ENCODE measurements around the gene CAPN5.
"Not testable (repeated sequence)": the region's sequence is repeated elsewhere in the genome, so short reads cannot be mapped to it uniquely, and the experiment has no call there.

Gene CAPN5

DNA sequence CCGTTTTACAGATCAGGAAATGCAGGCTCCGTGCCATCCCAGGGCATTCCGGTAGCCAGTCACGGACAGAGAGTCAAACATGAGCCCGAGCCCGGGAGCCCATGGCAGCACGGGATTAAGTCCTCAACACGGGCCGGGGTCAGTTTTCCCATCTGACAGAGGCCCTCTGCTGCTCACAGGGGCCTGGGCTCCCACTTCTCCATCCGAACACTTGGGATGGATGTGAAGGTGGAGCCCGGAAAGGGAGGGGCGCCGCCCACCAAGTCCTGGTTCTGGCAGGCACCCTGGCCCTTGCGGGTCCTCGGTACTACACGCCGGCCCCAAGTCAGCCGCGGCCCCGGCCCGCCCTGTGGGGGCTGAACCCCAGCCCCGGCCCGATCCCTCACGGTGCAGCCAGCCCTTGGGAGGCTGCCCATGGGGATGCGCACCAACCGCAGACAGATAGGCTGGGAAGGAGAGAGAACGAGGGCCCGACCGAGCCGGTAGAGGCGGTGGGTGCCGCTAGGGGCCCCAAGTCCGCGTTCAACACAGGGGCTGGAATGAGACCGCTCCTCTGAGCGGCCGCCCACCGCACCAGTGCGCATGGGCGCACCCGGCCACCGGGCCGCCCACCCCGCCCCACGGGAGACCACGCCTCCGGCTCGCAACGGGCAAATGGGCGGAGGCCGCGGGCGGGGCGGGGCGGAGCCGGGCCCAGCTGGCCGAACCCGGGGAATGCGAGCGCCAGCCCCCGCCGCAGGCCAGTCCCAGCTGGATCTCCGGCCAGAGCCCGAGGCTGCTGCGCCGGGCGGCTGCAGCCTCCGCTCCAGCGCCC is at the start of gene CAPN5:
Gene CAPN5, plus strand, starts transcription at position 743 of the 814 bp plus-strand sequence. CDS start 17,916 bp downstream, outside the sequence.
- peak; percentile 24 for TF ChIP-seq CTCF (conservative IDR thresholded peaks at IDR 0.05; ENCODE audit: low read length)
- peak within 1 kb of the TSS; percentile 77 for H3K4me3 ChIP-seq (ENCODE audit: low read length)
- peak; percentile 91 for DNase-seq (ENCODE audit: low read depth)

- not testable (repeated sequence) for DNase-seq (ENCODE audit: low read depth); H3K4me3 ChIP-seq (ENCODE audit: low read length)
Measured at GRCh38 chr11:77018396-77018924, 48.3 kb upstream of the CAPN5 start.

GRCh38 chr11:77019976-77020595 is 46.7 kb upstream of the CAPN5 start:
- DNase-seq (ENCODE audit: low read depth): no peak
- no peak for TF ChIP-seq CTCF (conservative IDR thresholded peaks at IDR 0.05; ENCODE audit: low read length)

GRCh38 chr11:77020734-77021133 is 46.0 kb upstream of the CAPN5 start:
- TF ChIP-seq CTCF (conservative IDR thresholded peaks at IDR 0.05; ENCODE audit: low read length): no peak
- DNase-seq (ENCODE audit: low read depth): no peak
- no peak overlapping the region for H3K4me3 ChIP-seq (ENCODE audit: low read length)

More at GRCh38 chr11:77019976-77020595, 46.7 kb upstream of the CAPN5 start:
- H3K4me3 ChIP-seq (ENCODE audit: low read length): no peak overlapping the region

DNA sequence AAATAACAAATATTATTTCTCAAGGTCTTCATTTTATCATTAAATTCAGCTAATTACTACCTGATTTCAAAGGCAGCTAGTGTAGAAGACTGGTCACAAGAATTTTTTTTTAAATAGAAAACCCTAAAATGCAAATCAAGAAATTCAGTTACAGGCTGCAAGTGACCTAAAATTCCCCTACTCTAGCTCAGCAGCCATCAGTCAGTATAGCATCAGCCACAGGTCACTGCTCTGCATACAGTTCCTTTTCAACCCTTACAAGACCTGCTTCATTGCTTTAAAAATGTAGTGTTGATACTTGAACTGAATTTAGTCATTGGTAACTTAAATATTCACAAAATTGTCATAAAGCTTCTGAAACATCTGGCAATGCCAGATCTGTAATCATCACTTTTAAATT is 42.0 kb upstream of the CAPN5 start:
- TF ChIP-seq CTCF (conservative IDR thresholded peaks at IDR 0.05; ENCODE audit: low read length): no peak
- no peak for DNase-seq (ENCODE audit: low read depth)
- H3K4me3 ChIP-seq (ENCODE audit: low read length): no peak overlapping the region

GRCh38 chr11:77026221-77026620 is 40.5 kb upstream of the CAPN5 start:
- no peak for TF ChIP-seq CTCF (conservative IDR thresholded peaks at IDR 0.05; ENCODE audit: low read length)
- DNase-seq (ENCODE audit: low read depth): no peak
- H3K4me3 ChIP-seq (ENCODE audit: low read length): no peak overlapping the region

- H3K4me3 ChIP-seq (ENCODE audit: low read length): no peak overlapping the region
- TF ChIP-seq CTCF (conservative IDR thresholded peaks at IDR 0.05; ENCODE audit: low read length): no peak
- DNase-seq (ENCODE audit: low read depth): no peak
Measured at GRCh38 chr11:77026743-77027142, 40.0 kb upstream of the CAPN5 start.

Data from AG10803 (cell line).